Right lobe of liver (tissue), 4 donors: ENCODE results near the gene ZNFX1.

ENCODE experiments used
- CTCF ChIP-seq, 4 donors: fragments of 200-600 bp in 3 of 4; fragments of 450-650 bp in 1 of 4; IDR thresholded peaks; one replicate each; pipeline versions ENCODE4 v1.5.1 to v1.8.0; 2016 to 2022; ENCODE audit warnings: antibody characterized with exemption in 4 of 4, mild to moderate bottlenecking in 2 of 4
- POLR2A ChIP-seq: fragments of 450-650 bp; IDR thresholded peaks from one replicate; pipeline ENCODE4 v1.6.1; 2017; ENCODE audit warnings: antibody characterized with exemption, mild to moderate bottlenecking
- donor health status: DM: no; HTN: no; CAD: no.
- donor health status: DM: no; HTN: no; CAD: no.
- donor health status: DM: no; HTN: yes; CAD: no.

- TF ChIP-seq CTCF (IDR thresholded peaks at IDR 0.05) (no peak), POLR2A (no peak)
These were observed 7.0 kb upstream of the ZNFX1 start for GRCh38 chr20:49284818-49285217.
